Measurements from ENCODE around the gene CSF1.
"Not testable (repeated sequence)": the region's sequence is repeated elsewhere in the genome, so short reads cannot be mapped to it uniquely, and the experiment has no call there.

The CSF1 gene

GRCh38 chr1:109937738-109938137 is 27.1 kb downstream of the CSF1 start:
- H3K27me3 ChIP-seq (ENCODE audit: control insufficient read depth, insufficient read depth, low read length): no peaks in the 10 kb centered on the region
- H3K36me3 ChIP-seq (ENCODE audit: control insufficient read depth, insufficient read depth, low read length): no peaks in the 10 kb centered on the region
- H3K9me3 ChIP-seq (ENCODE audit: control insufficient read depth, insufficient read depth, low read length): no peaks in the 10 kb centered on the region
- H3K9ac ChIP-seq (ENCODE audit: low read depth, low read length): no peak overlapping the region
- H3K4me1 ChIP-seq (ENCODE audit: control insufficient read depth, insufficient read depth, low read length): no peaks in the 10 kb centered on the region
- H3K4me3 ChIP-seq (ENCODE audit: low read depth, low read length): no peak overlapping the region

- H3K9ac ChIP-seq (ENCODE audit: low read depth, low read length): no peak overlapping the region
- H3K36me3 ChIP-seq (ENCODE audit: control insufficient read depth, insufficient read depth, low read length): no peaks in the 10 kb centered on the region
- no peak overlapping the region for H3K4me3 ChIP-seq (ENCODE audit: low read depth, low read length)
- no peaks in the 10 kb centered on the region for H3K9me3 ChIP-seq (ENCODE audit: control insufficient read depth, insufficient read depth, low read length)
- H3K4me1 ChIP-seq (ENCODE audit: control insufficient read depth, insufficient read depth, low read length): no peaks in the 10 kb centered on the region
- no peaks in the 10 kb centered on the region for H3K27me3 ChIP-seq (ENCODE audit: control insufficient read depth, insufficient read depth, low read length)
Observed at GRCh38 chr1:109938556-109938955, 27.9 kb downstream of the CSF1 start.

GRCh38 chr1:109942434-109942833 is 31.8 kb downstream of the CSF1 start:
- Histone ChIP-seq H3K9me3 (ENCODE audit: control insufficient read depth, insufficient read depth, low read length) (no peaks in the 10 kb centered on the region), H3K4me1 (ENCODE audit: control insufficient read depth, insufficient read depth, low read length) (no peaks in the 10 kb centered on the region), H3K4me3 (ENCODE audit: low read depth, low read length) (no peak overlapping the region), H3K36me3 (ENCODE audit: control insufficient read depth, insufficient read depth, low read length) (no peaks in the 10 kb centered on the region), H3K9ac (ENCODE audit: low read depth, low read length) (no peak overlapping the region), H3K27me3 (ENCODE audit: control insufficient read depth, insufficient read depth, low read length) (no peaks in the 10 kb centered on the region)

GRCh38 chr1:109944541-109944940 is 33.9 kb downstream of the CSF1 start:
- Histone ChIP-seq H3K9ac (ENCODE audit: low read depth, low read length) (no peak overlapping the region), H3K4me3 (ENCODE audit: low read depth, low read length) (no peak overlapping the region), H3K9me3 (ENCODE audit: control insufficient read depth, insufficient read depth, low read length) (no peaks in the 10 kb centered on the region), H3K27me3 (ENCODE audit: control insufficient read depth, insufficient read depth, low read length) (no peaks in the 10 kb centered on the region), H3K4me1 (ENCODE audit: control insufficient read depth, insufficient read depth, low read length) (no peaks in the 10 kb centered on the region), H3K36me3 (ENCODE audit: control insufficient read depth, insufficient read depth, low read length) (no peaks in the 10 kb centered on the region)

- Histone ChIP-seq H3K9me3 (ENCODE audit: control insufficient read depth, insufficient read depth, low read length) (no peaks in the 10 kb centered on the region), H3K4me3 (ENCODE audit: low read depth, low read length) (no peak overlapping the region), H3K4me1 (ENCODE audit: control insufficient read depth, insufficient read depth, low read length) (no peaks in the 10 kb centered on the region), H3K27me3 (ENCODE audit: control insufficient read depth, insufficient read depth, low read length) (no peaks in the 10 kb centered on the region), H3K9ac (ENCODE audit: low read depth, low read length) (no peak overlapping the region), H3K36me3 (ENCODE audit: control insufficient read depth, insufficient read depth, low read length) (no peaks in the 10 kb centered on the region)
Observed at GRCh38 chr1:109946511-109946910, 35.9 kb downstream of the CSF1 start.

GRCh38 chr1:109947582-109948284 is 37.1 kb downstream of the CSF1 start:
- Histone ChIP-seq H3K4me1 (ENCODE audit: control insufficient read depth, insufficient read depth, low read length) (no peaks in the 10 kb centered on the region), H3K9ac (ENCODE audit: low read depth, low read length) (no peak overlapping the region), H3K36me3 (ENCODE audit: control insufficient read depth, insufficient read depth, low read length) (no peaks in the 10 kb centered on the region), H3K4me3 (ENCODE audit: low read depth, low read length) (no peak overlapping the region), H3K27me3 (ENCODE audit: control insufficient read depth, insufficient read depth, low read length) (no peaks in the 10 kb centered on the region), H3K9me3 (ENCODE audit: control insufficient read depth, insufficient read depth, low read length) (no peaks in the 10 kb centered on the region)

- no peaks in the 10 kb centered on the region for H3K9me3 ChIP-seq (ENCODE audit: control insufficient read depth, insufficient read depth, low read length)
- H3K4me3 ChIP-seq (ENCODE audit: low read depth, low read length): no peak overlapping the region
Observed at GRCh38 chr1:109948285-109948630, 37.6 kb downstream of the CSF1 start.

GRCh38 chr1:109950038-109950437 is 39.4 kb downstream of the CSF1 start:
- H3K4me1 ChIP-seq (ENCODE audit: control insufficient read depth, insufficient read depth, low read length): no peaks in the 10 kb centered on the region
- no peaks in the 10 kb centered on the region for H3K36me3 ChIP-seq (ENCODE audit: control insufficient read depth, insufficient read depth, low read length)
- no peak overlapping the region for H3K9ac ChIP-seq (ENCODE audit: low read depth, low read length)
- no peaks in the 10 kb centered on the region for H3K9me3 ChIP-seq (ENCODE audit: control insufficient read depth, insufficient read depth, low read length)
- no peaks in the 10 kb centered on the region for H3K27me3 ChIP-seq (ENCODE audit: control insufficient read depth, insufficient read depth, low read length)
- no peak overlapping the region for H3K4me3 ChIP-seq (ENCODE audit: low read depth, low read length)

More at GRCh38 chr1:109948285-109948630, 37.6 kb downstream of the CSF1 start:
- Histone ChIP-seq H3K9ac (ENCODE audit: low read depth, low read length) (no peak overlapping the region), H3K27me3 (ENCODE audit: control insufficient read depth, insufficient read depth, low read length) (no peaks in the 10 kb centered on the region), H3K4me1 (ENCODE audit: control insufficient read depth, insufficient read depth, low read length) (no peaks in the 10 kb centered on the region), H3K36me3 (ENCODE audit: control insufficient read depth, insufficient read depth, low read length) (no peaks in the 10 kb centered on the region)

- Histone ChIP-seq H3K9me3 (ENCODE audit: control insufficient read depth, insufficient read depth, low read length) (no peaks in the 10 kb centered on the region), H3K36me3 (ENCODE audit: control insufficient read depth, insufficient read depth, low read length) (no peaks in the 10 kb centered on the region), H3K4me3 (ENCODE audit: low read depth, low read length) (no peak overlapping the region), H3K4me1 (ENCODE audit: control insufficient read depth, insufficient read depth, low read length) (no peaks in the 10 kb centered on the region), H3K27me3 (ENCODE audit: control insufficient read depth, insufficient read depth, low read length) (no peaks in the 10 kb centered on the region), H3K9ac (ENCODE audit: low read depth, low read length) (no peak overlapping the region)
Observed at GRCh38 chr1:109950509-109950908, 39.9 kb downstream of the CSF1 start.

GRCh38 chr1:109951501-109951900 is 40.9 kb downstream of the CSF1 start:
- H3K27me3 ChIP-seq (ENCODE audit: control insufficient read depth, insufficient read depth, low read length); H3K9ac ChIP-seq (ENCODE audit: low read depth, low read length): not testable (repeated sequence)

GRCh38 chr1:109954041-109954512 is 43.4 kb downstream of the CSF1 start:
- H3K9ac ChIP-seq (ENCODE audit: low read depth, low read length): no peak overlapping the region
- H3K4me1 ChIP-seq (ENCODE audit: control insufficient read depth, insufficient read depth, low read length): peaks cover 15% of the 10 kb centered on the region
- no peaks in the 10 kb centered on the region for H3K36me3 ChIP-seq (ENCODE audit: control insufficient read depth, insufficient read depth, low read length)

More at GRCh38 chr1:109951501-109951900, 40.9 kb downstream of the CSF1 start:
- H3K9me3 ChIP-seq (ENCODE audit: control insufficient read depth, insufficient read depth, low read length); H3K36me3 ChIP-seq (ENCODE audit: control insufficient read depth, insufficient read depth, low read length); H3K4me1 ChIP-seq (ENCODE audit: control insufficient read depth, insufficient read depth, low read length); H3K4me3 ChIP-seq (ENCODE audit: low read depth, low read length): not testable (repeated sequence)

GRCh38 chr1:109959632-109959973 is 49.0 kb downstream of the CSF1 start:
- no peaks in the 10 kb centered on the region for H3K9me3 ChIP-seq (ENCODE audit: control insufficient read depth, insufficient read depth, low read length)
- H3K4me1 ChIP-seq (ENCODE audit: control insufficient read depth, insufficient read depth, low read length): peaks cover 43% of the 10 kb centered on the region
- peaks cover 17% of the 10 kb centered on the region for H3K27me3 ChIP-seq (ENCODE audit: control insufficient read depth, insufficient read depth, low read length)
- H3K36me3 ChIP-seq (ENCODE audit: control insufficient read depth, insufficient read depth, low read length): no peaks in the 10 kb centered on the region
- peak overlapping the region; percentile 15 for H3K4me3 ChIP-seq (ENCODE audit: low read depth, low read length)
- H3K9ac ChIP-seq (ENCODE audit: low read depth, low read length): no peak overlapping the region

More at GRCh38 chr1:109954041-109954512, 43.4 kb downstream of the CSF1 start:
- no peaks in the 10 kb centered on the region for H3K9me3 ChIP-seq (ENCODE audit: control insufficient read depth, insufficient read depth, low read length)
- H3K27me3 ChIP-seq (ENCODE audit: control insufficient read depth, insufficient read depth, low read length): peaks cover 17% of the 10 kb centered on the region
- no peak overlapping the region for H3K4me3 ChIP-seq (ENCODE audit: low read depth, low read length)
